ENCODE results near the gene LRRC10.

DNA sequence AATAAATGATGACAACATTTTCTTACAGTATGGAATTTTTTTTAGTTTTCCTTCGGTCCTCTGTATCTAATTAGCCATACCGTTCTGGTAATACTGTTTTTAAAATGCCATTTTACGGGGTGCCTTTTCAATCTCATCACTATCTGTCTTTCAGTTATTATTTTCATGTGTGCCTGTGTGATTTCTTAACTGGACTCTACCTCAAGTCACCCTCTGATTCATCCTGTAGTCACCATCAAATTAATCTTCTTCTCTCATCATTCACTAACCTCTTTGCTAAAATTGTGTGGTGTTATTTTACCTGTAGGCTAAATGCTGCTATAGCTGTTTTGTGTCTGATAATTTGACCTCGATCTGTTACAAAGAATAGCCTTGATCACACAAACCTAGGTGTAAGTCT lies 41.5 kb downstream of the LRRC10 start:
- TF ChIP-seq, protein P1, sequence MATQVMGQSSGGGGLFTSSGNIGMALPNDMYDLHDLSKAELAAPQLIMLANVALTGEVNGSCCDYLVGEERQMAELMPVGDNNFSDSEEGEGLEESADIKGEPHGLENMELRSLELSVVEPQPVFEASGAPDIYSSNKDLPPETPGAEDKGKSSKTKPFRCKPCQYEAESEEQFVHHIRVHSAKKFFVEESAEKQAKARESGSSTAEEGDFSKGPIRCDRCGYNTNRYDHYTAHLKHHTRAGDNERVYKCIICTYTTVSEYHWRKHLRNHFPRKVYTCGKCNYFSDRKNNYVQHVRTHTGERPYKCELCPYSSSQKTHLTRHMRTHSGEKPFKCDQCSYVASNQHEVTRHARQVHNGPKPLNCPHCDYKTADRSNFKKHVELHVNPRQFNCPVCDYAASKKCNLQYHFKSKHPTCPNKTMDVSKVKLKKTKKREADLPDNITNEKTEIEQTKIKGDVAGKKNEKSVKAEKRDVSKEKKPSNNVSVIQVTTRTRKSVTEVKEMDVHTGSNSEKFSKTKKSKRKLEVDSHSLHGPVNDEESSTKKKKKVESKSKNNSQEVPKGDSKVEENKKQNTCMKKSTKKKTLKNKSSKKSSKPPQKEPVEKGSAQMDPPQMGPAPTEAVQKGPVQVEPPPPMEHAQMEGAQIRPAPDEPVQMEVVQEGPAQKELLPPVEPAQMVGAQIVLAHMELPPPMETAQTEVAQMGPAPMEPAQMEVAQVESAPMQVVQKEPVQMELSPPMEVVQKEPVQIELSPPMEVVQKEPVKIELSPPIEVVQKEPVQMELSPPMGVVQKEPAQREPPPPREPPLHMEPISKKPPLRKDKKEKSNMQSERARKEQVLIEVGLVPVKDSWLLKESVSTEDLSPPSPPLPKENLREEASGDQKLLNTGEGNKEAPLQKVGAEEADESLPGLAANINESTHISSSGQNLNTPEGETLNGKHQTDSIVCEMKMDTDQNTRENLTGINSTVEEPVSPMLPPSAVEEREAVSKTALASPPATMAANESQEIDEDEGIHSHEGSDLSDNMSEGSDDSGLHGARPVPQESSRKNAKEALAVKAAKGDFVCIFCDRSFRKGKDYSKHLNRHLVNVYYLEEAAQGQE (IDR thresholded peaks at IDR 0.05; ENCODE audit: insufficient read depth in 1 of 2, low read depth in 2 of 2, low read length in 2 of 2) = no peak
- TF ChIP-seq SIN3A (IDR thresholded peaks at IDR 0.05; ENCODE audit: borderline replicate concordance, insufficient read depth, low read length) = no peak
- no peak for TF ChIP-seq POLR2AphosphoS5 (IDR thresholded peaks at IDR 0.05; ENCODE audit: low read depth, low read length)
